ENCODE measurements around the gene PSMD1.

Gene PSMD1

GRCh38 chr2:231049286-231050017 lies 7.2 kb upstream of the PSMD1 start:
- H3K4me3 ChIP-seq (ENCODE audit: low read depth, low read length), result no peak overlapping the region
- TF ChIP-seq, protein P1, sequence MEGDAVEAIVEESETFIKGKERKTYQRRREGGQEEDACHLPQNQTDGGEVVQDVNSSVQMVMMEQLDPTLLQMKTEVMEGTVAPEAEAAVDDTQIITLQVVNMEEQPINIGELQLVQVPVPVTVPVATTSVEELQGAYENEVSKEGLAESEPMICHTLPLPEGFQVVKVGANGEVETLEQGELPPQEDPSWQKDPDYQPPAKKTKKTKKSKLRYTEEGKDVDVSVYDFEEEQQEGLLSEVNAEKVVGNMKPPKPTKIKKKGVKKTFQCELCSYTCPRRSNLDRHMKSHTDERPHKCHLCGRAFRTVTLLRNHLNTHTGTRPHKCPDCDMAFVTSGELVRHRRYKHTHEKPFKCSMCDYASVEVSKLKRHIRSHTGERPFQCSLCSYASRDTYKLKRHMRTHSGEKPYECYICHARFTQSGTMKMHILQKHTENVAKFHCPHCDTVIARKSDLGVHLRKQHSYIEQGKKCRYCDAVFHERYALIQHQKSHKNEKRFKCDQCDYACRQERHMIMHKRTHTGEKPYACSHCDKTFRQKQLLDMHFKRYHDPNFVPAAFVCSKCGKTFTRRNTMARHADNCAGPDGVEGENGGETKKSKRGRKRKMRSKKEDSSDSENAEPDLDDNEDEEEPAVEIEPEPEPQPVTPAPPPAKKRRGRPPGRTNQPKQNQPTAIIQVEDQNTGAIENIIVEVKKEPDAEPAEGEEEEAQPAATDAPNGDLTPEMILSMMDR (IDR thresholded peaks at IDR 0.05; ENCODE audit: control insufficient read depth, extremely low read depth, insufficient read depth), result no peak
- no peak for DNase-seq (ENCODE audit: low read depth)

DNA sequence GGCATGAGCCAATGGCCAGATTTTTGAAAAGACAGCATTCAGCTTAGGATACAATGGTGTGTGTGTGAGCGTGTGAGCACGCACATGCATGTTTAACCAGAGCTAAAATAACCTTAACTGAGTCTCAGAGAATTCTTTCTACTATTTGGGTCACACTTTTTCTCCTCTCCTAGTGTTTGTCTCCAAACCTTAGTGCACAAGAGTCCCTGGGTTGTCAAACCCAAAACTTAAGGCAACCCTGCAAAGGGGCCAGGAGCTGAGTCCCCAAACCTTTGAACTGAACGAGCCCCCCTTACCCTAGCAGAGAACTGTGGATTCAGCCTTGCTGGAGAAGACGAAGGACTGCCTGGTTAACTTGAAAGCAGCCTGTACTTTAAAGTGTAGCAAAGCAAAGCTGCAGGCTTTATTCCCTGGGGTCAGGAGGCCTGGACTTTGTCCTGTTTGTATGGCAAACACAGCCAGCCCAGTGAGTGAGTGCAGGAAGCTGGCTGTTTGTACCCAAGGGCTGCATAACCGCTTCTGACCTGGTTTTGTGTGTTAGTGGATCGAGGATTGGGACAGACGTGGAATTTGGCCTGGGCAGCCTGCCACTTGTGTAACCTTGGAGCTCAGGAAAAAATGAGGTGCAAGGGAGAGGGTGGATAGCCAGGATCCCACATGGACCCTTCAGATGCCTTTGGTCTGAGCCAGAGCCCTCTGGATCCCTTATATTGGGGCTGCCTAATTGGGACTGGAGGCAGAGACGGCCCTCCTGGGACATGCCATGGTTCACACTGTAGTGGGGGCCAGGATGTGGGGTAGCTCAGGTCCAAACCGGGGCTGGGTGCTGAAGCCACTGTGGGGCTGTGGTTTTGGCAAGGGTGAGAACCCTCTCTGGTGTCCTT lies 6.4 kb upstream of the PSMD1 start:
- no peak overlapping the region for H3K4me3 ChIP-seq (ENCODE audit: low read depth, low read length)
- DNase-seq (ENCODE audit: low read depth), result no peak
- TF ChIP-seq, protein P1 (IDR thresholded peaks at IDR 0.05; ENCODE audit: control insufficient read depth, extremely low read depth, insufficient read depth), result no peak

DNA sequence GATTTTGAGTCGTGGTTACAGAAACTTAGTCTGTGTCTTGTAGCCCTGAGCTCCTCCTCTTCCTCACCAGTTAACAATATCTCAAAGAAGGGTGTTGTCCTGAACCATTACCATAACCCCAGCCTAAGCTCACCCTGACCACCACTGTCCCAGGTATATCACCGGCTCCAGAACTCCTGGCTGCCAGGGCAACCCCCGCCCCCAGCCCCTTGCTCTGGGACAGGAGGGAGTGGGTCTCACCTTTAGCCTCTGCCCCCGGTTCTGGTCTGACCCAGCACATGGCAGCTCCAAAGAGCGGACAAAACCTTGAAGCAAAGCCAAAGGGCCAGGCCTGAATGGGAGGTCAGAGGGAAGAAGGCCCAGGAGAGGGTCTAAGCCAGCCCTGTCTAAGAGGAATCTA lies 5.6 kb upstream of the PSMD1 start:
- no peak overlapping the region for H3K4me3 ChIP-seq (ENCODE audit: low read depth, low read length)
- TF ChIP-seq, protein P1 (IDR thresholded peaks at IDR 0.05; ENCODE audit: control insufficient read depth, extremely low read depth, insufficient read depth), result no peak
- no peak for DNase-seq (ENCODE audit: low read depth)

DNA sequence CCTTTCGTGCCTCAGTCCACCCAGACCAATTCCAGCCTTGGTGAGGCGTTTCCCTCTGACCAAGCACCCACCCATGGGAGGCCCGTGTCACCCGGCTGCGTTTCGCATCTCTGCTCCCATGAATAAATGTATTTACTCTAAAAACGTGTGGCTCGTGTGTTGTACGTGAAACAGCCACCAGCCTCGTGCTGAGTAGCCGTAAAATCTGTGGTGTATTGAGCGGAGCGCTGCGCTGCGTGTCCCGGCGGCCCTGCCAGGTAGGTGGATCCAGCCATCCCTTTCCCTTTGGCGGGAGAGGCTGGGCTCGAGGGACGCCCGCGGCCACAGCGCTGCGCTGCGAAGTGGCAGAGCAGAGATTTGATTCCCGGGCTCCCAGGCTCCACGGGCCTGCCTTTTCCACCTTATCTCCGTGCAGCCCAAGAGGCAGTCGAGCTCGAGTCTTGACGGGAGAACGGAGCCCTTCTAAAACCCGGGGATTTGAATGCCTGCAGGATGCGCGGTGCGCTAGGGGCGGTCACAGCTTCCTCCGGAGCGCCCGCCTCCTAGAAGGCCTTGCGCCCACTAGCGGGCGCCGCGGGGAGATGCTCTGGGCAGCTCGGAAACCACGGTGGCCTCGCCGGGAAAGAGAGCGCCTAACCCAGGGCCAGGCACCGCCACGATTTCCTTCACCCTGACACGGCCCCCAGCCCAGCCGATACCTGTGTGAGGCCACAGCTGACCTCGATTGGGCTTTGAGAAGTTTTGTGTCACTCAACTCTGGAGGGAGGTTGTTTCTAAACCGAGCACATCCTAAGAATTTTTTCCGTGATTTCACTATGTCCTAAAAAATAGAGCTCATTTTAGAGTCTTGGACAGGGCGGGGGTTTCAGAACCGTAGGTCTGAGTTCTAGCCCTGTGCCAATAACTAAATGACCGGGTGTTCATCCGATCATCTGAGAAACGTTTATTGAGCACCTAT lies 3.9 kb upstream of the PSMD1 start:
- TF ChIP-seq, protein P1 (IDR thresholded peaks at IDR 0.05; ENCODE audit: control insufficient read depth, extremely low read depth, insufficient read depth), result peak; percentile 86
- peak overlapping the region; percentile 44 for H3K4me3 ChIP-seq (ENCODE audit: low read depth, low read length)
- no peak for DNase-seq (ENCODE audit: low read depth)

GRCh38 chr2:231053846-231054245 lies 2.8 kb upstream of the PSMD1 start:
- DNase-seq (ENCODE audit: low read depth), result no peak
- H3K4me3 ChIP-seq (ENCODE audit: low read depth, low read length), result no peak overlapping the region
- TF ChIP-seq, protein P1 (IDR thresholded peaks at IDR 0.05; ENCODE audit: control insufficient read depth, extremely low read depth, insufficient read depth), result no peak

- DNase-seq (ENCODE audit: low read depth), result no peak
- H3K4me3 ChIP-seq (ENCODE audit: low read depth, low read length), result peak overlapping the region; percentile 98
- TF ChIP-seq, protein P1 (IDR thresholded peaks at IDR 0.05; ENCODE audit: control insufficient read depth, extremely low read depth, insufficient read depth), result no peak
These were observed 923 bp downstream of the PSMD1 start for GRCh38 chr2:231057590-231057989.

All from LNCaP clone FGC (cell line).